K562 (cell line): ENCODE measurements around the gene MMP15. TPM values are rescaled to one million over a fixed set of nuclear protein-coding genes. Genes with fewer than 3 reads are reported as not detected.

Source experiments
- CCNT2 ChIP-seq: IDR thresholded peaks from 2 replicates; pipeline ENCODE4 v1.6.1; 2011; ENCODE audit warnings: borderline replicate concordance, low read depth, mild to moderate bottlenecking, moderate library complexity, mixed read lengths, low read length; ENCODE audit not compliant: insufficient read length; ENCODE audit errors: extremely low read depth
- CHD4 ChIP-seq: fragments of 200-600 bp; sonication (generic); IDR thresholded peaks from 3 replicates; pipeline ENCODE4 v1.6.1; 2012; ENCODE audit warnings: low read depth, mild to moderate bottlenecking, mixed read lengths, low read length, inconsistent platforms; ENCODE audit not compliant: insufficient read depth, insufficient replicate concordance, poor library complexity, severe bottlenecking
- PURB ChIP-seq: sonication (generic); formaldehyde crosslinking; IDR thresholded peaks from 2 replicates; pipeline ENCODE4 v1.9.0; 2021; ENCODE audit warnings: low read depth, mild to moderate bottlenecking, missing genetic modification reagents
- SIX5 ChIP-seq, 2 experiments: IDR thresholded peaks; 2 replicates each; pipeline ENCODE4 v1.6.1; 2011; ENCODE audit warnings: low read length in 2 of 2, borderline replicate concordance in 1 of 2, low read depth in 1 of 2, mild to moderate bottlenecking in 1 of 2, moderate library complexity in 1 of 2; ENCODE audit not compliant: insufficient read depth in 1 of 2
- ZC3H4 ChIP-seq: sonication (generic); formaldehyde crosslinking; IDR thresholded peaks from 2 replicates; pipeline ENCODE4 v1.9.0; 2021; ENCODE audit warnings: missing genetic modification reagents, borderline replicate concordance
- ZNF551 ChIP-seq: fragments of 250-450 bp; sonication (Bioruptor Pico); IDR thresholded peaks from 2 replicates; pipeline ENCODE4 v1.5.0; 2021; ENCODE audit warnings: mild to moderate bottlenecking, moderate library complexity
- ZNF717 ChIP-seq: fragments of 250-450 bp; sonication (Bioruptor Pico); IDR thresholded peaks from 2 replicates; pipeline ENCODE4 v1.5.0; 2021
- polyA plus RNA-seq, 8 experiments: library from polyadenylated mRNA; depleted of rRNA in 4 of 8; stranded (reverse) in 5 of 8; unstranded in 3 of 8; fragments of >200 nt; fragmentation: Nextera tagmentation in 2 of 8; fragmentation: Illumina TruSeq in 1 of 8; extraction: Ambion mirVana in 2 of 8; extraction: Trizol in 1 of 8; gene quantifications; 2 replicates each; pipeline versions ENCODE4 v1.2.1 to v1.2.3, GENCODE V29; 2011 to 2014; ENCODE audit warnings: inconsistent platforms in 1 of 8, missing spikeins in 1 of 8
- total RNA-seq, 7 experiments: library from RNA; depleted of rRNA in 6 of 7; stranded (reverse); fragments of >200 nt in 6 of 7; fragmentation: Illumina TruSeq in 2 of 7; extraction: Trizol in 2 of 7; gene quantifications; 2 replicates each; pipeline versions ENCODE4 v1.2.1 to v1.2.3, GENCODE V29; 2011 to 2021; ENCODE audit warnings: low replicate concordance in 1 of 7
- TF ChIP-seq, protein P1 (sequence below): fragments of 450-650 bp; formaldehyde crosslinking; IDR thresholded peaks from 2 replicates; pipeline ENCODE4 v1.4.0; 2020; ENCODE audit warnings: mild to moderate bottlenecking, moderate library complexity
- TF ChIP-seq, protein P2 (sequence below), 2 experiments: IDR thresholded peaks in 1 of 2; conservative IDR thresholded peaks in 1 of 2; 2 replicates each; pipeline ENCODE4 v1.6.1; 2016; ENCODE audit warnings: low read depth in 2 of 2, mild to moderate bottlenecking in 1 of 2, missing compliant biosample characterization in 1 of 2, missing genetic modification characterization in 1 of 2, moderate library complexity in 1 of 2

The MMP15 gene
- total and polyA plus RNA-seq, 9 of the 15 experiments (the other 6 are each of a cell fraction or from before 2014, with no cell fraction given): 0.01 to 20.4 (median 5.5) TPM

DNA sequence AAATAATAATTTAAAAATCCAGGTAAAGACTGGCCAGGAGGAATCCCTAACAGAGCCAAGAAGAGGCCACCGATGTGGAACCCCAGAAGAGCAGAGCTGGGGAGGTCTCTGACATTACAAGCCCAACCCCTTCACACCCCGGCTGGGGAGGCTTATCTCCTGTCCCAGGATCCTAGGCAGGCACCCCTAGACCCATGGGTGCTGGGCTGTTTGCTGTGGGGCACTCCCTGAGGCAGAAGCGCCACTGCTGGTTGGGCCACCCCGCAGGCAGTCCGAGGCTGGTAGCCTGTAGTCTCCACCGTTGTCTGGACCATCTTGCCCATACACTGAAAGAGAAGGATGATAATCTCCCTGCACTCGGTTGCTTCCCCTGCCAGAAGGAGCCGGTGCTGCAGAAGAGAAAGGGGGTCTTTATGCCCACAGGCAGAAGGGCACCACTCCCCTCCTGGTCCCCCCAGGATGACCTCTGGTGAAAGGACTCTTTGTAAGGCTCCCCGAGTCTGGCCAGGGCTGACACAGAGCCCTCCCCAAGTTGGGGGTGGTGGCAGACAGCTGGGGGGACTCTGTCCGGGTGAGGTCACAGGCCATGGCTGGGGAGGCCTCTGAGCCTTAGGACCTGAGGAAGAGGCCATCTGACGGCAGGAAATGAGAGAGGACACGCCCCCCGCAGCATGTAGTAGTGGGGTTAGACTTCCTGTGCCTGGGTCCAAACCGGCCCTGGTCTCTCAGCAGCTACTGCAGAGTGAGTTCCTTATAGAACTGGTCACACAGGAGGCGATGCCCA lies 69.4 kb downstream of the MMP15 start (continued):
- TF ChIP-seq CCNT2 (no peak), ZNF717 (CRISPR knock-in tag) (no peak), ZNF551 (CRISPR knock-in tag) (no peak), PURB (CRISPR knock-in tag) (no peak), CHD4 (no peak), ZC3H4 (CRISPR knock-in tag) (no peak), SIX5 (IDR thresholded peaks at IDR 0.05; ENCODE audit: borderline replicate concordance in 1 of 2, insufficient read depth in 1 of 2, low read depth in 1 of 2, low read length in 2 of 2) (no peak)
- TF ChIP-seq, protein P1, sequence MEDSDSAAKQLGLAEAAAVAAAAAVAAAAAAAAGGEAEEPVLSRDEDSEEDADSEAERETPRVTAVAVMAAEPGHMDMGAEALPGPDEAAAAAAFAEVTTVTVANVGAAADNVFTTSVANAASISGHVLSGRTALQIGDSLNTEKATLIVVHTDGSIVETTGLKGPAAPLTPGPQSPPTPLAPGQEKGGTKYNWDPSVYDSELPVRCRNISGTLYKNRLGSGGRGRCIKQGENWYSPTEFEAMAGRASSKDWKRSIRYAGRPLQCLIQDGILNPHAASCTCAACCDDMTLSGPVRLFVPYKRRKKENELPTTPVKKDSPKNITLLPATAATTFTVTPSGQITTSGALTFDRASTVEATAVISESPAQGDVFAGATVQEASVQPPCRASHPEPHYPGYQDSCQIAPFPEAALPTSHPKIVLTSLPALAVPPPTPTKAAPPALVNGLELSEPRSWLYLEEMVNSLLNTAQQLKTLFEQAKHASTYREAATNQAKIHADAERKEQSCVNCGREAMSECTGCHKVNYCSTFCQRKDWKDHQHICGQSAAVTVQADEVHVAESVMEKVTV (CRISPR knock-in tag): no peak
- TF ChIP-seq, protein P2, sequence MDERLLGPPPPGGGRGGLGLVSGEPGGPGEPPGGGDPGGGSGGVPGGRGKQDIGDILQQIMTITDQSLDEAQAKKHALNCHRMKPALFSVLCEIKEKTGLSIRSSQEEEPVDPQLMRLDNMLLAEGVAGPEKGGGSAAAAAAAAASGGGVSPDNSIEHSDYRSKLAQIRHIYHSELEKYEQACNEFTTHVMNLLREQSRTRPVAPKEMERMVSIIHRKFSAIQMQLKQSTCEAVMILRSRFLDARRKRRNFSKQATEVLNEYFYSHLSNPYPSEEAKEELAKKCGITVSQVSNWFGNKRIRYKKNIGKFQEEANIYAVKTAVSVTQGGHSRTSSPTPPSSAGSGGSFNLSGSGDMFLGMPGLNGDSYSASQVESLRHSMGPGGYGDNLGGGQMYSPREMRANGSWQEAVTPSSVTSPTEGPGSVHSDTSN (CRISPR knock-in tag; IDR thresholded peaks at IDR 0.05; ENCODE audit: low read depth): no peak
- TF ChIP-seq, protein P2 (tag; conservative IDR thresholded peaks at IDR 0.05; ENCODE audit: low read depth): no peak
